ENCODE measurements around the gene CSMD2.

CSMD2 gene

DNA sequence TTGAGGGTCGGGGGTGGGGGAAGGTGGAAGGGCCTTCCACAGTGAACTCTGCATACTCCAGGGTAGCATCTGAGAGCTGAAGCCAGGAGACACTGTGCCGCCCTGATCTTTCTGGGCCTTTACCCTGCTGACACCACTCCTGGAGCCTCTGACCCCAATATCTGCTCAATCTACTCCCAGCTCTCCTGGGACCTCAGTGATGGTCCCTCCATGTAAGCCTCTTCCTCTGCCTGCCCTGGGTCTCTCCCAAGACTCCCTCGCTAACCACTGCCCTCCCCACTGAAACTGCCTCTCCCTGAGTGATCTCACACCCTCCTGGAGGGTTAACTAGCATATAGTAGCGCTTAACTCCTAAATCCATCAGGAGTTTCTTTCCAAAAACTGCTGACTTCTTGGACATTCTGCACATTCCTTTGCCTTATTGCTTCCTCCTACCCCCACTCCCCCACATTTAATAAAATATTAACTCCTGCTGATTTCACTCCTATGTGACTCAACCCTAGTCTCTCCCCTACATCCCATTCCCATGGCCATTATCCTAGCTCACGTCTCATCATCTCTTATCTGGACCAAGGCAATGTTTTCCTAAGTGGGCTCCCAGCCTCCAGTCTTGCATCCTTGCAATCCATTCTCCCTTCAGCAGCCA is 155.6 kb downstream of the CSMD2 start:
- in situ Hi-C loops (cut with MboI; ENCODE audit: low sequenced_read_pairs): no loop called here

DNA sequence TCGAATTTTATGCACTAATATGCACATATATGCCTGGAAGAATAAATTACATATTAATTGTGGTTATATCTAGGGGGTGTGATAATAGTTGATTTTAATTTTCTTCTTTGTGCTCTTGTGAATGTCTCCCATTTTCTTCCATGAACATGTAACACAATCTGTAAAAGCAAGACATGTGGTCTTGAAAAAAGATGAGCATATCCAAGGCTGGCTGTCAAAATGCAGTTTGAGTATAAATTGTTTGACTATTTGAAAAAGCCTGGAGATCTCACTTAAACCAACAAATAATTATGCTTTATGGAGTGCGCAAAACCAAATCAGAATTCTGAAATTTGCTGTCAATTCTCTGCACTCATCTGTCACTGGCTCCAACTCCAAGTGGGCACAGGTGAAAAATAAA is 157.3 kb downstream of the CSMD2 start:
- in situ Hi-C loops (cut with MboI; ENCODE audit: low sequenced_read_pairs): no loop called here

DNA sequence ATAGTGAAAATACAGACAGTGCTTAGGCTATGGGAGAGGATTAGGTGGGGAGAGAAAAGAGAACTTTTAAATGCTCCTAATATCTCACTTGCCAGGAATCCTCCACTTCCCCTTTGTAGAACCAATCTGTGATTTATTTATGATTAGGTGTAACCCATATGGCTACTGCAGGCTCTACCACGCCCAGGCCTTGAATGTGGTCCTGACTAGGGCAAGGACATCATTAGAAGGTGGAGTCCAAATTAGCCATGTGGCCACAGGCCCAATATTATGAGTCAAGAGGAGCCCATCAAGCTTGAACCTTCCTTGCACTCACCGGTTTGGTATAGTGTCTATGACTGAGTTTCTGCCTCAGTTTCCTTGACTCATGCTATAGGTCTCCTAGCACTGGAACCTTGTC is 159.7 kb downstream of the CSMD2 start:
- in situ Hi-C loops (cut with MboI; ENCODE audit: low sequenced_read_pairs): no loop called here

DNA sequence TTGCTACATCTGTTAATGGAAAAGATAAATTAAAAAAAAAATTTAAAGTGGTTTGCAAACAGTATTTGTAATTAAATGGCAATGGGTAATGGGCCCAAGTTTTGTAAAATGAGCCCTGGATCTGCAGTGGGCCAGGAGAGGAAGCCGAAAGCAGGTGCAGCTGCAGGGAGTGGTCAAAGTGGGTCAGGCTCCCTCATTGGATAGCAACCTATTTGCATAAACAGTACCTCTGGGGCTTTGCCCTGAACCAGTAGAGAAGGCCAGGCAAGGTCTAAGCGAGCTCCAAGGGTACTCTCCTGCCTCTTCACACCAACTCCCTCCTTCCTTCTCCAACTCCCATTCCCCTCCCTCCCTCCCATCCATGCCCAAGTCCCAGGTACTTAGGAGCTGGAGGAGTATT is 162.2 kb downstream of the CSMD2 start:
- in situ Hi-C loops (cut with MboI; ENCODE audit: low sequenced_read_pairs): no loop called here

DNA sequence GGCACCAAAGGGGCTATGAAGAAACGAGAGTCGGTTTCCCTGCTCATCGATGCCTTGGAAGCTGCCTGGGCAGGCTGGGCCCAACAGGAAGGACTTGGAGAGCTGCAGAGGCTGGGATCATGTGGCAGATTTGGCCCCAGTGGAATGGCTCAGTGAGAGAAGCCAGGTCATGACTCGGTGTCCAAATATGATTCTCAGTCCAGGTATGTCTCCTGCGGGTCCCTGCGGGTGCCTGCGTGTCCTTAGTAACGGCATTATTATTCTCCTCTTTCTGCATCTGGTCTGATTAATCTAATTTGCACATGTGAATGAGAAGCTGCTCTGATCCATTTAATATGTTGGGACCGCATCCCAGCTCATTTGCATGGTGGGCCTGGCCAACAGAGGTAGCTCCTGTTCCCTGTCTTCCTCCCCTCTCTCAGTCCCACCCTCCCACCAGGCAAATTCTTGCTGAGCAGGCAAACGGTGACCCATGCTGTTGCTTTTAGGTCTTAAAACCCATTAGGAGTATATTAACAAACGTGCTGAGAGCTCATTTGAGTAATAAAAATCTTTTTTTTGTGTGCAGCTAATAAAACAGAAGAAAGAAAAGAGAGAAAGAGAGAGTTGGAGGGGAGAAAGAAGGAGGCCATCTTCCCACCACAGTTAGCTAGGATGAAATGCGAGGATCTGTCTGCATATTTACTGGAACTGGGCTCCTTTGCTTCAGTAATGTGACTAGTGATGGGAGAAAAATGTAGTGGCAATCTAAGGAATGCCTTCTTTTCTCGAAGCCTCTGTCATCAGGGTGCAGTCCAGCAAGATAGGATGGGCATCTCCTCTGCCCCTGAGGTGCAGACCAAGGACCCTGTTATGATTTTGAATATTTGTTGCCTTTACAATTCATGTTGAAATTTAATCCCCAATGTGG is 167.6 kb downstream of the CSMD2 start:
- in situ Hi-C loops (cut with MboI; ENCODE audit: low sequenced_read_pairs): no loop called here

DNA sequence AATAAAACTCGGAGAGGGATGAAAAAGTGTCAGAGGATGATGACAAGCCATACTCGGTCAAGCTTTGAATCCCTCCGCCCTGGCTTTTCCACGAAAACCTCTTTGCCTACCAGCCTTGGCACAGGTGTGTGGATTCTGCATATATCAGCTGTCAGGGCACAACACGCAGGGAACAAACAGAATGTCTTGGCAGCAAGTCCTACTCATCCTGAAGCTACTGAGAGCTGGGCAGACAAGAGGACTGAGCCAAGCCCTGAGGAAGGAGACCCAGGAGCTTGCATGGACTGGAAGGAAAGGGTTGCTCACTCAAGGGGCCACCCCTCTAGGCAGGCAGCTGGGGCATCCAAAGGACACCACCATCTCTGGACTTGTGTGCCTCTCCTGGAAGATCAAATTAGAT is 168.7 kb downstream of the CSMD2 start:
- in situ Hi-C loops (cut with MboI; ENCODE audit: low sequenced_read_pairs): no loop called here

DNA sequence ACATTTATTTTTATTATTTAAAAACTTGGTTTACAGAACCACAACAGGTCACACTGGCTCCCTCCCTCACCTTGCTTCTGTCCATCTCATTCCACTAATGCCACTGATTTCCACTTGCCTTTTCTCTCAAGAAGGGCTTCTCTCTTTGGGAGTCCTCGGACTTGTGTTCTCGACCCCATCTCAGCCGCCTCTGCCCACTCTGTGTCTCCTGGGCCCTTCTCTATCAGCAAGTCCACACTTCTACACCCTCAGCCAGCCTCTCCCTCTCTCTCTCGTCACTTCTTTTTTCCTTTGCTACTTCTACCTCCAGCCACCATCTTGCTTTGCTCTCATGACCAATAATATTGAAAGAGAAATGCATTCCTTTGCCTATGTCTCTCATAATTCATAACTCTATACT is 171.7 kb downstream of the CSMD2 start:
- in situ Hi-C loops (cut with MboI; ENCODE audit: low sequenced_read_pairs): no loop called here

DNA sequence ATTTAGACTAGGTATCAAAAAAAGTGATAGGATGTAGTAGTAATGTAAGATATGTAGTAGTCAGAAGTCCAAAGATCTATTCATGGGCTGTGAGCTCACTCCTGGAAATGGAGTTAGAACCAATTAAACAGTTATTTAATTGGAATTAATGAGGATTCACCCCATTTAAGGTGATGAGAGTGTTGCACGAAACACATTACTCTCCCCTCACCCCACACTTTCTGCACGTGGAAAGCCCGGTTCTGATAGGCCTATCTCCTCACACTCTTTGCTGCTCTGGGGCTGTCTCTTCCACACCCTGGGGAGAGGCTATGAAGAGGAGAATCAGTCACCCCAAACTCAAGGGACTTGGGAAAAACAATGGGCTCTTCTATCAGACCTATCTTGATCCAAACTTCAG is 174.7 kb downstream of the CSMD2 start:
- in situ Hi-C loops (cut with MboI; ENCODE audit: low sequenced_read_pairs): no loop called here

DNA sequence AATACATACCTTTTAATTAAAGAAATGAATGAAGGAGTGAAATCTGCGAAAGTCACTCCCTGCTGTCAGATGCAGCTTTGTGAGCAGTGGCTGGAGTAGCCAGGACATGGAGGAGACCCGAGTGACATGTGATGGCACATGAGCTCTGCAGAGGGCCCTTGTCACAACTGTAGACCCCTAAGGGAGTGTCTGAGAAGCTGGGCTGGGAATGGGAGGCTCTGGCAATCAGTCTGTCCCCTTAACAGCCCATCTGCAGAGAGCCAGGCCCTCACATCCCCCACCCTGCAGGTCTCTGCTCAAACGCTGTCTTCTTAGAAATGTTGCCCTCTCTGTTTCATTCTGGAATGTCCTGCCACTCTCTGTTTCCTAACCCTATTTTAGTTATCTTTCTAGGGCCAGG is 176.9 kb downstream of the CSMD2 start:
- in situ Hi-C loops (cut with MboI; ENCODE audit: low sequenced_read_pairs): no loop called here

DNA sequence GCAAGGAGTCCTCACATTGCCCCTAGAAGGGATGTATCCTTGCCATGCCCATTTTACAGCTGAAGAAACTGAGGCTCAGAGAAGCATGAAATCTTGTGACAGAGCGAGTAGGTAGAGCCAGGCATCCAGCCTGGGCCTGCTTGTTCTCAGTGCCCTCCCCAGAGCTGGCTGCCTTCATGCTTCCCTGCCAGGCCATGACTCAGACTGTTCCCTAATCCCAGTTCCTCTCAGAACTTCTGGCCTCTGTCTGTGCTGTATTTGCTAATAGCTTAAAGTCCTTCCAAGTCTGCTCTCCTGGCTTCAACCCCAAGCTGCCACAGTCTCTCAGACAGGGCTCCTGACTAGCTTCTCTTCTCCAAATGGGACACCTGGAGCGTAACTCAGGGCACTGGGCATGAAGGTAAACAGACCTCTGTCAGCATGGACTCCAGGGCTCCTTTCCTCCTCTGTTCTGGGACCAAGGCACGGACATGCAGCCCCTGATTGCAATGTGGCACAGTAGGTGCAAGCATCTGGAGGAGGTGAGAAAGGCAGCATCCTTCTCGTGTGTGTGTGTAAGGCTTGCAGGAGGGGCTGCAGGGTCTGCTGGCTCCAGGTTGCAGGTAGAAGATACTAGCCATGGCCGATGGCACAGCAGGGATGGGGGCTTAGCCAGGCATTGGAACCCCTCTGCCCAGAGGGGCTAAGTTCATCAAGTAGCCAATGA is 178.5 kb downstream of the CSMD2 start:
- in situ Hi-C loops (cut with MboI; ENCODE audit: low sequenced_read_pairs): no loop called here

DNA sequence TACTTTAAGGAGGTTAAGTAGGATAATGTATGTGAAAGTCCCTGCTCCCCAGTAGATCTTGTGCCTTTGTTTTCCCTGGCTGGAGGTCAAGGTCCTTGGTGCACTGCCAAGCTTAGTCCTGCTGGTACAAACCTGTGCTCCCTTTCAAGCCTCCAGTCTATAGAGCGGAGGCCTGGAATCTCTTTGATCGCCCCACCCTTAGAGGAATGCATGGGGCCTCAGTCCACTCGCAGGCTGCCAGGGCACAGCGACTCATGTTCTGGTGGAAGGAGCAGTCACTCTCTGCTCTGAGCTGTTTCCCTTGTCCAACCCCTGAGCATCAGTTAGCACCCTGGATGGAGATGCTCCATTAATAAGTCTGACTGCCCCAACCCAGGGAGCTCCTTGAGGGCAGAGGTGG is 179.4 kb downstream of the CSMD2 start:
- in situ Hi-C loops (cut with MboI; ENCODE audit: low sequenced_read_pairs): no loop called here

DNA sequence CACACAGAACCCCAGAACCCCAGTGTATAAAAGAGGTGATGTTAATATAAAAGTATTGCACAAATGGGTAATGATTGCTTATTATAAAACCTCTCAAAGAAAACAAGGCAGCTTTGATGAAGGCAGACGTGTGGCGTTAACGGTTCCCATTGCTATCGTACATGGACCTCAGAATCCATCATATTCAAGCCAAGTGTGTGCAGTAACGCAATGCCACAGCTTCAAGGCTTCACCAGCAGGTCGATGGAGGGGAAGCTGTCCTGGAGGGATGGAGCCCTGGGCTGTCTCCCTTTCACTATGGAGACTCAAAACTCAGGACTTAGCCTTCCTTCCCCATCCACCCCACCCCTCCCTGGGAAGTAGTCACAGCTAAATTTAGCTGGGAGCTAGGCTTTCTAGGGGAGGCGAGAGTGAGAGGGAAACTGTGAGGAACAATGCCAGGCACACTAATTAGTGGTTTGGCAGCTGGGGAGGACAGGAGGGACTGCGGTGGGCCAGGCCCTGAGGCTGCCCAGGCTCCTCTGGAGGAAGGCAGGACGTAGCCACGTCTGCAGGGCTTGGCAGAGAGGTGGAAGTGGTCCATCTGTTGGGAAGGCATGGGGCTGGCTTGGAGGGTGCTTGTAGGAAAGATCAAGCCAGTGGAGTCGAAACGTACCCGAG is 180.0 kb downstream of the CSMD2 start:
- in situ Hi-C loops (cut with MboI; ENCODE audit: low sequenced_read_pairs): no loop called here

DNA sequence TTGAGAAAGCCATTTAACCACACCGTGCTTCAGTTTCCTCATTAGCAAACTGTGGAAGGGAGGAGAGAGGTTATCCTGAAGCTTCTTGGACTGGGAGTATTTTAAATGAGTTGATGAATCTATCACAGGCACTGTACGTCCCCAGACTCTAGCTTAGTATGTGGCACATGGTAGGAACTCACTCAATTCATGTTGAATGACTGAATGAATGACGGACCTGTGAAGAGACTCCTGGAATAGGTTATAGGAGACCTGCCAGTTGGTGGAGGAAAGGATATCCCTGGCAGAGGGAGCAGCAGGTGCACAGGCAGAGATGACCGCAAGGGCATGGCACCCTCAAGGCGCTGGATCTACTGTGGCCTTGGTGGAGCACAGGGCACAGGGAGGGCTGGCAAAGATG is 182.6 kb downstream of the CSMD2 start:
- in situ Hi-C loops (cut with MboI; ENCODE audit: low sequenced_read_pairs): no loop called here

DNA sequence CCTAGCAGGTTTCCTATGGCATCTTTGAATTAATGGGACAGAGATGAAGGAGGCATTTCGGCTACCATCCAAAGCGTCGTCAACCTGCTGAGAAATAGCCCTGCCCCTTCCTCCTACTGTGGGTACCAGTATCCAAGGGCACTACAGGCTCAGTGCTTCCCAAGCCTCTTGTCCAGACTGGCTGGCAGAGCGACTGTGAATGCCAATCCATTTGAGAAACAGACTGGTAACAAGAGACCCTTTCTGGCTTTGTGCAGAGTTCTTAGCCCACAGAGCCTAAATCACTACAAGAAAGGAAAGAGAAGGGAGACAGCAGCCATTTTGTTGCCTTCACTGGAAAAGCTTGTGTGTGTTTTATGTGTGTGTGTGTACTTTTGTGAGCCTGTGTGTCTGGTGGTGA is 185.7 kb downstream of the CSMD2 start:
- in situ Hi-C loops (cut with MboI; ENCODE audit: low sequenced_read_pairs): no loop called here

DNA sequence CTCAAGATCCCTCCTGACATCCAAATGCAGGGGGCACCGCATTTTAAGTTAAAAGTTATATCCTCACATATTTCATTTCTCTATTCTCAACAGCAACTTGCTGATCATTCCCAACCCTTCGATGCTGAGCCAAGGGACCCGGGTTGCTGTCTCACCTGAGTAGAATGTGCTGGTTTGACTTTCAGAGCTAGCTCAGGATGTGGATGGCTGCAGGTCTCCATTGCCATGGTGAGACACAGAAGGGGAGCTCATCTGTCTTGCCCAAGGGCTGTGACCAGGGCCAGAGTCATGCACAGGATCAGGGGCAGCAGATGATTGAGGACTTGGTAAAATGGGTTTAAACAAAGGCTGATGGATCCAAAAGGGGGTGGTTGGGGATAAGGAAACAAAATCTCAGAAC is 189.1 kb downstream of the CSMD2 start:
- in situ Hi-C loops (cut with MboI; ENCODE audit: low sequenced_read_pairs): no loop called here

DNA sequence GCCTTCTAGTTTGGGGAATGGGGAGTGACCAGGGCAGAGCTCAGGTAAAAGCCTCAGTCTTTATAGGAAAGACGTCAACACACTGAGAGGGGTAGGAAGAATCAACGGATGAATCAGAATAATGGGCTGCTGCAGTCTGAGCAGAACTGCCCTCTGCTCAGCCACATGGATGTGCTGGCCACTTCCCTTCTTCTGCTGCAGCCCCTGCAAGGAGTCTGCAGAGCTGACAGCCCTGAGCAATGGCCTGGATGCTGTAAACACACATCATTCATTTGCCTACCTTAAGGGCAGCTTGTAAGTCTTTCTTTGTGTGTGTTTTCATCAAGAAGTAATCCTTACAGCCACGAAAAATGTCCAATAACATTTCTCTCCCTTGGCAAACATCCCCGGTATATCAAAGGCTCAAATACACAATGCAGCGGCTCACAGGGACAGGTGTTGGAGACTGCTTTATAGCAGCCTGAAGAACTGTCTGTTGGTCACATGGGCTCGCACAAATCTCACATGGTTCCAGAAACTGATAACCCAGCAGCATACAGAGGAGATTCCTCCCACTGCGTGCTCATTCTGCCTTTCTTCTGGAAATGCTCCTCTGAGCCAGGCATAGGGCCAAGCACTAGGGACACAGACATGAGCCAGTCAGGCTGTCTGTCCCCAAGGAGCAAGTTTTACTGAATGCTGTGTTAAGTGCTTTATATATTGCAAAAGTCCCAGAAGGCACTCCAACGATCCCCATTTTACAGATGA is 191.1 kb downstream of the CSMD2 start:
- in situ Hi-C loops (cut with MboI; ENCODE audit: low sequenced_read_pairs): no loop called here

DNA sequence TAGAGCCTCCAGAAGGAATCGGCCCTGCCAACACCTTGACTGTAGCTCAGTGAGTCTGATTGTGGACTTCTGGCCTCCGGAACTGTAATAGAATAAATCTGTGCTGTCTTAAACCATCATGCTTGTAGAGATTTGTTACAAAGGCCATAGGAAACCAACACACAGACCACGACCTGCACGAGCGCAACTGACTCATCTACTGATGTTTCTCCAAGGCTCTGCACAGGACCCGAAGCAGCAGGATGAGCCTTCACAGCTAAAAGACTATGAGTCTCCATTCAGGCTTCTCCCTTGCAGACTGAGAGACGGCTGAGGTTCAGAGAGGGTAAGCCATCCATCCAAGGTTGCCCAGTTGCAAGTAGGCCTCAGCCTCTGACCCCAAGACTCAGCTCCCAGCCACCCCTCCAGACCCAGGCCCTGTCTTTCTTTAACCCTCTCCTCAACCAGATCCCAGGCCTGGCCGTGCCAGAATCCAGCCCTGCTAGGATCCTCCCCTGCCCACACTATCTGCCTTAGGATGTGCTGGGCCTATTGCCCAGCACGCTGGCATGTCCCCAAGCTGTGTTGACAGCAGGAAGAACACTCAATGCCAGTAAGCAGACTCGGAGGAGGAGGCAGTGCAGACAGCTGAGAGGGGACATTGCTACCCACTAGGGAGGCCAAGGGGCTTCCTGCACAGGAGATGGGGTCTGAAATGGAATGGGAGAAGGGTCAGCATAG is 192.2 kb downstream of the CSMD2 start:
- in situ Hi-C loops (cut with MboI; ENCODE audit: low sequenced_read_pairs): no loop called here

DNA sequence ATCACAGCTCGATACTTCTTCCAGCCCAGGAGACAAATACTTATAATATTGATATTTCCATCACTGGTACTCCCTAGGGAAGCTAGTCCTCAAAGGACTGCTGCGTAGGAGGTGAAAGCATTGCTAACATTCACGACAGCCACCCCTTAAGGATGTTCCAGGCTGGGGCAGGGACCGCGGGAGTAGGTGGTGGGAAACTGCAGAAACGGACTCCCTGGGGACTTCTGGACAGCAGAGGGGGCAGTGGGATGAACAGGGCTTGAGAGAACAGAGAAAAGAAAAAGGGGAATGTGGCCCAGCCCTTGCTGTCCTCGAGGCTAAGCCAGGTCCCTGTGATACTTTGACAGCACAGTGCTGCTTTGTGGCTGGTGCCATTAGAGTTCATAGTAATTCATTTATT is 193.1 kb downstream of the CSMD2 start:
- in situ Hi-C loops (cut with MboI; ENCODE audit: low sequenced_read_pairs): no loop called here

DNA sequence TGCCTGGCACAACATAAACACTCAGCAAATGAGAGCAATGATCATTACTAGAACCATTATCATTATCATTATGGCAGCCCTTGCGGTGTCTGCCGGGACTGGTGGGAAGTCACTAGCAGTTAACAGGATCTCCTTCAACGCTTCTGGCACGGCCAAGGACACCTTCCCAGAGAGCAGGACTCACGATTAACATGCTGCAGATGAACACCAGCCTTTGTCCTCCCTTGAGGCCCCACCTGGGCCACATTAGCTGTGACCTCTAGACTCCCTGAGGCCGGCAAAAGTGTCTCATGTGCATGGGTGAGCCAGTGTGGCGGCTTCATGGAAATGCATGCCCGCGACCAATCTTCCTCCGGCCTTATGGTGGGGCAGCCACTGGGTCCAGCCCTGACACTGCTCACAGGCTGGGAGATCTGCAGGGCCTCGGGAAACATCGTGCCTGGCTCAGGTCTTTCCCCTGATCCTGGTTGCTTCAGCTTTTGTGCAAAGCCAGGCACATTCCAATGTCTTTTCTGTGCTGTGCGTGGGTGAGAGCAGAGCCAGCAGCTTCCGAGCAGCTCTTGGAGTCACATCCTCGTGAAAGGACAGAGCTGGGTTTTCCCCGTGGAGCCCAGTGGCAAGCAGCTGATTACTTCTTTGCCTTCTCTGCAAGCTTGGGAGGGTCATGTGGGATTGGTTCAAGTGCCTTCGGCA is 193.9 kb downstream of the CSMD2 start:
- in situ Hi-C loops (cut with MboI; ENCODE audit: low sequenced_read_pairs): no loop called here

Measured in HL-60/S4 treated with phorbol 12-myristate 13-acetate at 8.2 ng/mL for 4 days and 3 days (cell line).